ENCODE measurements around the gene ZC3H7A. TPM values are rescaled to one million over a fixed set of nuclear protein-coding genes. Genes with fewer than 3 reads are reported as not detected.
"Not testable (repeated sequence)": the region's sequence is repeated elsewhere in the genome, so short reads cannot be mapped to it uniquely, and the experiment has no call there.

ZC3H7A gene
- total RNA-seq, 4 donors from 2014 or later: 59.2 to 86.7 (median 76.2) TPM

GRCh38 chr16:11824362-11824761, 27.3 kb upstream of the ZC3H7A start:
- TF ChIP-seq CTCF (IDR thresholded peaks at IDR 0.05) (no peak), EP300 (IDR thresholded peaks at IDR 0.05) (peak; percentile 68 to 75), POLR2A (IDR thresholded peaks at IDR 0.05) (no peak)
- Histone ChIP-seq H3K9me3 (no peaks in the 10 kb centered on the region), H3K27me3 (no peaks in the 10 kb centered on the region), H3K36me3 (no peaks in the 10 kb centered on the region), H3K27ac (peak overlapping the region in 2 of 4 donors; percentile 4 to 30), H3K4me3 (no peak overlapping the region), H3K4me1 (peaks cover 0 to 9% (median 1%) of the 10 kb centered on the region in 4 donors)
- DNase-seq (ENCODE audit: low spot score in 2 of 2): peak in 1 of 2 donors; percentile 50
- 18 to 20% methylated on average over 5 of the region's 5 CpGs for WGBS, 2 donors

DNA sequence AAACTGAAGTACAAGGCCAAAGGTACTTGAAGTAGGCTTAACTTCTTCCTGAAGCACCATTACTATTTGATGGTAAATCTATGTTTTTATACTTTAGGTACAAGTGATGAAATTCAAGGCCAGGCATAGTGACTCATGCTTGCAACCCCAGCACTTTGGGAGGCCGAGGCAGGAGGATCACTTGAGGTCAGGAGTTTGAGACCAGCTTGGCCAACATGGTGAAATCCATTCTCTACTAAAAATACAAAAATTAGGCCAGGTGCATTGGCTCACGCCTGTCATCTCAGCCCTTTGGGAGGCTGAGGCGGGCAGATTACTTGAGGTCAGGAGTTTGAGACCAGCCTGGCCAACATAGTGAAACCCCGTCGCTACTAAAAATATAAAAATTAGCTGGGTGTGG, 26.6 kb upstream of the ZC3H7A start:
- not testable (repeated sequence) for H3K27ac ChIP-seq; H3K36me3 ChIP-seq; H3K4me3 ChIP-seq; DNase-seq (ENCODE audit: low spot score in 2 of 2); H3K27me3 ChIP-seq; H3K9me3 ChIP-seq; H3K4me1 ChIP-seq
- 92% methylated on average over 5 of the region's 5 CpGs for WGBS, 2 donors

GRCh38 chr16:11819798-11820197, 22.7 kb upstream of the ZC3H7A start:
- DNase-seq (ENCODE audit: low spot score in 2 of 2): no peak
- Histone ChIP-seq H3K27ac (no peak overlapping the region), H3K4me1 (peaks cover 0 to 8% (median 1%) of the 10 kb centered on the region in 4 donors), H3K27me3 (no peaks in the 10 kb centered on the region), H3K36me3 (no peaks in the 10 kb centered on the region), H3K4me3 (no peak overlapping the region), H3K9me3 (no peaks in the 10 kb centered on the region)
- 74 to 76% methylated on average over 10 of the region's 10 CpGs for WGBS, 2 donors
- TF ChIP-seq EP300 (IDR thresholded peaks at IDR 0.05) (no peak), CTCF (IDR thresholded peaks at IDR 0.05) (no peak), POLR2A (IDR thresholded peaks at IDR 0.05) (no peak)

DNA sequence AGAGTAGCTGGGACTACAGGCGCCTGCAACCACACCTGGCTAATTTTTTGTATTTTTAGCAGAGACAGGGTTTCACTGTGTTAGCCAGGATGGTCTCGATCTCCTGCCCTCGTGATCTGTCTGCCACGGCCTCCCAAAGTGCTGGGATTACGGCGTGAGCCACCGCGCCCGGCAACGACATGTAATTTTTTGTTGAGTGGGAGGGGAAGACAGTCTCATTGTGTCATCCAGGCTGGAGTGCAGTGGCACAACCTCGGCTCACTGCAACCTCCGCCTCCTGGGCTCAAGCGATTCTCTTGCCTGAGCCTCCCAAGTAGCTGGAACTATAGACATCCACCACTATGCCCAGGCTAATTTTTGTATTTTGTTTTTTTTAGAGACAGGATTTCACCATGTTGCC, 21.9 kb upstream of the ZC3H7A start:
- WGBS, 2 donors: 82 to 86% methylated on average over 13 of the region's 13 CpGs
- not testable (repeated sequence) for H3K9me3 ChIP-seq; H3K4me3 ChIP-seq; H3K27ac ChIP-seq; H3K27me3 ChIP-seq; DNase-seq (ENCODE audit: low spot score in 2 of 2); H3K4me1 ChIP-seq; H3K36me3 ChIP-seq

- no peaks in the 10 kb centered on the region for H3K9me3 ChIP-seq
- H3K27ac ChIP-seq: no peak overlapping the region
- peaks cover 0 to 9% (median 0%) of the 10 kb centered on the region in 4 donors for H3K4me1 ChIP-seq
- no peak for TF ChIP-seq POLR2A (IDR thresholded peaks at IDR 0.05)
- no peak for TF ChIP-seq EP300 (IDR thresholded peaks at IDR 0.05)
- TF ChIP-seq CTCF (IDR thresholded peaks at IDR 0.05): no peak
- no peaks in the 10 kb centered on the region for H3K36me3 ChIP-seq
- H3K27me3 ChIP-seq: no peaks in the 10 kb centered on the region
- no peak for DNase-seq (ENCODE audit: low spot score in 2 of 2)
- 65 to 76% methylated on average over 5 of the region's 5 CpGs for WGBS, 2 donors
- no peak overlapping the region for H3K4me3 ChIP-seq
Observed at GRCh38 chr16:11816123-11816522, 19.1 kb upstream of the ZC3H7A start.

- not testable (repeated sequence) for H3K27me3 ChIP-seq, H3K4me3 ChIP-seq, H3K27ac ChIP-seq, H3K36me3 ChIP-seq, H3K9me3 ChIP-seq, H3K4me1 ChIP-seq
- 73 to 91% methylated on average over 4 of the region's 4 CpGs for WGBS, 2 donors
- peak in 1 of 2 donors; percentile 14 for TF ChIP-seq EP300 (IDR thresholded peaks at IDR 0.05)
- peak in 1 of 2 donors; percentile 29 for DNase-seq (ENCODE audit: low spot score in 2 of 2)
Observed at GRCh38 chr16:11814800-11815199, 17.7 kb upstream of the ZC3H7A start.

DNA sequence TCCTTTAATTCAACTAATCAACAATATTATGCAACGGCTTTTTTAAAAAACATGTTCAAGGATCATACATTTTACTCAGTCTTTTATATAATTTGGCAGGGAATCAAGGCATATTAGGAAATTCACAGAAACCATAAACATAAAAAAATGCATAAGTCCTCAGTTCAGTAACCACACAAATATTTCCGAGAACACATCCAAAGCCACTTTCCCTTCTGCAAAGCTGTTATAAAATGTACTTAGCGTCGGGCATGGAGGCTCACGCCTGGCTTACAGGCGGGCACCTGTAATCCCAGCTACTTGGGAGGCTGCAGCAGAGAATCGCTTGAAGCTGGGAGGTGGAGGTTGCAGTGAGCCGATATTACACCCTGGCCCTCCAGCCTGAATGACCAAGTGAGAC, 9.7 kb upstream of the ZC3H7A start:
- Histone ChIP-seq H3K4me3 (no peak overlapping the region), H3K27ac (no peak overlapping the region), H3K9me3 (no peaks in the 10 kb centered on the region), H3K4me1 (no peaks in the 10 kb centered on the region), H3K27me3 (no peaks in the 10 kb centered on the region), H3K36me3 (no peaks in the 10 kb centered on the region)
- WGBS, 2 donors: 80 to 85% methylated on average over 8 of the region's 8 CpGs
- TF ChIP-seq POLR2A (IDR thresholded peaks at IDR 0.05) (no peak), CTCF (IDR thresholded peaks at IDR 0.05) (no peak), EP300 (IDR thresholded peaks at IDR 0.05) (no peak)
- DNase-seq (ENCODE audit: low spot score in 2 of 2): no peak
